ENCODE results near the gene AP1M2.
"Not testable (repeated sequence)": the region's sequence is repeated elsewhere in the genome, so short reads cannot be mapped to it uniquely, and the experiment has no call there.

Gene AP1M2

GRCh38 chr19:10533646-10534386 lies 53.3 kb downstream of the AP1M2 start:
- DNase-seq: no peak

GRCh38 chr19:10532457-10532856 lies 54.7 kb downstream of the AP1M2 start:
- DNase-seq: no peak

- DNase-seq: not testable (repeated sequence)
These were observed 60.2 kb downstream of the AP1M2 start for GRCh38 chr19:10526887-10527286.

GRCh38 chr19:10525636-10526035 lies 61.5 kb downstream of the AP1M2 start:
- DNase-seq: no peak

- DNase-seq: no peak
These were observed 63.9 kb downstream of the AP1M2 start for GRCh38 chr19:10523135-10523636.
